HG03064 (cell line): ENCODE measurements around the gene TRIP11.

Source experiments
- ATAC-seq: cut with Tn5 transposase; IDR thresholded peaks from one replicate; pipeline ENCODE4 v1.9.1; 2021; ENCODE audit warnings: low read depth; ENCODE audit not compliant: unreplicated experiment

The TRIP11 gene

DNA sequence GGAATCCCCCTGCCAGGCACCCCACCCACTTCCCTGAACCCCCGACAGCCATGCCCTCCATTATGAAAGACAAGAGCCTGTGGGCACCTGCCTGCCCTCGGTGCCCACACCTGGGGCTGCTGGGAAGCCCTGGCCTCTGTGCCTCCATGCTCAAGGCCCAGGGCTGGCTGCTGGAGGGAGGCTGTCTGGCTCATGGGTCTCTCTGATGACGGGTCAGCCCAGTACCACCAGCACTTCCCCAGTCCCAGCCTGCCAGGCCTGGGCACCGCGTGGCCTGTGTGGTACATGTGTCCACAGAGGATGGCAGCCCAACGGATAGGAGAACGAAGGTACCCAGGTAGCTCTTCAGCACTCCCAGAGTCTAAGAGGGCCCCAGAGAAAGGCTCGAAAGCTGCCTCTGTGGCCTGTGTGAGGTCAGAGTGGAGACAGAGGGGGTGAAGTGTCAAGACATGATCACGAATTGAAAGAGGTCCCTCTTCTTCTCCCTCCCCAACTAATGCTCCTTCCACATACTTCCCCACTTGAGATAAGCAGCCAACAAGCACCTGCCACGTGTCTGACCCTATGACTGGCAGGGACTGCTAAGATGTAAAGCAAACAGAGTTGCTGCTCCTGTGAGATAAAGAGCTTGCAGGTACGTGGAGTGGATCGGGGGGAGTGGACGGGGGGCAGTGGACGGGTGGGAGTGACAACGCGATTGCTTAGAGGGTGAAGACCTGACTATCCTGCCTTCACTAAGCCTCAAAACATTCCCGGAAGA lies 113.5 kb downstream of the TRIP11 start:
- no peak for ATAC-seq

DNA sequence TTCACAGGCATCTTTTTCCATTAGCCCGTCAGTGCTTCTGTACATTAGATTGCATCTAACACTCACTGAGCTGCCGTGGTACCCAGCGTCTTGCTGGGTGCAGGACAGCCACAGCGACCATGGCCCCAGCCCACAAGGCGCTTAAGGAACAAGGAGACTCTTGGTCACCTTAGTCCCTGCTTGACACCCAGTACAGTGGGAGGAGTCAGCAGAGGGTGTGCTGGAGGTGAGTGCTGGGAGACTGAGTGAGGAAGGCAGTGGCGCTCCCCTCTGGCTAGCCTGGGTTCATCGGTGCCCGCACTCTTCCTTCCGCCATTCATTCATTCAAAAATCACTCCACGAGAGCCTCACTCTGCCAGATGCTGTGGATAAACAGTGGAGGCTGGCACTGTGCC lies 114.1 kb downstream of the TRIP11 start:
- ATAC-seq, result no peak

DNA sequence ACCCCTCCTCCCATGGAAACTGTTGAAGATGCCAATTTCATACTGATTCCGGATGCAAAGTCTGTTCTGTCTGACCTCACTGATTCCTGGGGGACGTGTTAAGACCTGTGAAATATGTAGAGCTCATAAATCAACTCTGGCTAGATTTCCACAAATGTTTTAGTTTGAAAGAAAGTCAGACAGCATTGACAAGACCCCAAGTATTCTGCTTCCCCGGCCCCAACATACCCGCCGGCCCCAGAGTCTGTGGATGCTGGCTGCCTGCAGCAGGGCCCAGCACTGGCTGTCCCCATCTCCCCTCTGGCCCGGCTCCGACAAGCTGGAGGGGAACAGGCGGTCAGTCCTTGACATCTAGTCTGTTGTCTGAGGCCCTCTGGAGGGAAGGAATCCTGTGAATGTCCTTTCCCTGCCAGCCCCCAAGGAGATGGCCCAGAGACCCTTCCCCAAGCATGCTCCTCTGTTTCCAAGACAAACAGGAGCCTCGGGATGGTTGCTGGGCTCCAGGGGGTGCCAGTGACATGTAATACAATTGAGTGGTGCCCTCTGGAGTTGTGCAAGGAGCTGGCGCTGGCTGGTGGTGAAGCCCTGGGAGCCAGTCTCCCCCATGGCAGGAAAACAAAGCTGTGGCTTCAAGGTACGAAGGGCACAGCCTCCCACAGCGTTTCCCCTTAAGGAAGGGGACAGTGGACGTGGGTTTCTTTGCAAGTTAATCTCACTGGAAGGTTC lies 114.7 kb downstream of the TRIP11 start:
- ATAC-seq, result no peak

DNA sequence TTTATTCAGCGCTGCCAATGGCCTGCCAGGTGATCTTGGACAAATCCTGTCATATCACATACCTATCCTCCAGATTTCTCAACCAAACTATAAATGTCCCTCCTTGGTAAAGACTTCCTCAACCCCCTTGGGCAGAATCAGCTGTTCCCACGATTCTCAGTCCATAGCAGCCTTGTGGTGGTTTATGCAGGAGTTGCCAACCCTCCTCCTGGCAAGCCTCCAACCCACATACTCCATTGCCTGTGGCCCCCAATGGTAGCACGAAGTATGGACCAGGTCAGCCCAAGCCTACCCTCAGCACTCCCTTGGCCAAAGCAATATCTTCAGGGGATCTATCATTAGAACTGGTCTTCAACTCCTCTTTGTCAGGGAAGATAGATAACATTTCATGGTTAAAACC lies 119.3 kb downstream of the TRIP11 start:
- no peak for ATAC-seq

DNA sequence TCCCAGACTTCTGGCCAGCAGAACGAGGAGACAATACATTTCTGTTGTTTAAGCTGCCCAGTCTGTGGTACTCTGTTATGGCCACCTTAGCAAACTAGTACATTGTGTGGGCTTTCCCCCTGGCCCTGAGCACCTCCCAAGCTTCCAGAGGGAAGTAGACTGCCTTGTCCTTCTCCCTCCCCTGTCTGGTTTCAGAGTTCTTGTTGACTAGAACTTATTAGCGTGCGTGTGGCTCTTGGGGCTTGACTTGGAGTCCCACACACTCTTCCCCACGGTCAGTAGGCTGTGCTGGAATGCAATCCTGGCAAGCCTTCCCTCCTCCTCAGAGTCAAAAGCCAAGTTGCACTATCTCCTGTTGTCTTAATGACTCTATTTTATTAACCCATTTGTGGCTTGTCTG lies 120.0 kb downstream of the TRIP11 start:
- no peak for ATAC-seq

DNA sequence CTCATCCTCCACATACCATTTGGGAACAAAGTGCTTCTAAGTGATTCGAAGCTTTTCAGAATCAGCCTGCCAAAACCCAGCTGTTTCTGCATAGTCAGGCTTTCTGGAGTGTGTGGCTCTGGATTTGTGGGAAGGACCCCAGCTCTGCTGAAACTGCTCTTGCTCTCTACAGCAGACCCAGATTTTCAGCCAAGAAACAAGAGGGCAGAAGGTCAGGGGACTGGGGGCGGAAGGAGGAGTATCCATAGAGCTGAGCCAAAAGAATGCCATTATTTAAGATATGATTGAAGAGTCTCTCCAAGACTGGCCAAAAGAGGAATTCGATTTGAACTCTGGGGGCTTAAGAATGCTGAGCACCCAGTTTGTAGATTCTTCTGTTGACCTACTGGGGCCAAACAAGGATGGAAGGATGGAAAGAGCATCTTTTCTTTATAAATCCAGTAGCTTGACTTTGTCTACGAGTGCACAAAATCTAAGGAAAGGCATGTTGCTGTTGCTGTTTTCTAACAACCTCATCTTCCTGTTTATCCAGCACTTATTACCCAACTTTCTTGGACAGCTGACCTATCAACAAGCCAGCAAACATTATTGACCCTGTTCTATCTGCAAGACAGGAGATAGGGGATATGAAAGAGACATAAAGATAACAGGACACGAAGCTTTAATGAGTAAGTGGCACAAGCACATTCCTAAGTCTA lies 121.5 kb downstream of the TRIP11 start:
- no peak for ATAC-seq
